Psoas muscle (tissue), 8 donors: ENCODE data around the gene HSF4. TPM values are rescaled to one million over a fixed set of nuclear protein-coding genes. Genes with fewer than 3 reads are reported as not detected.

Source experiments
- ATAC-seq, 4 donors: fragments of 200-7000 bp; cut with Tn5 transposase; one replicate each; pipeline ENCODE4 v1.9.1; 2020; ENCODE audit warnings: moderate library complexity in 3 of 4, mild to moderate bottlenecking in 2 of 4
- DNase-seq, 2 donors: peaks; one replicate each; pipeline ENCODE4 v3.0.0-alpha.2; 2020
- H3K27ac ChIP-seq: fragments of 200-600 bp; one replicate; pipeline ENCODE4 v1.8.0; 2022
- H3K27me3 ChIP-seq, 3 donors: fragments of 200-600 bp in 1 of 3; one replicate each; pipeline versions ENCODE4 v1.6.1 to v1.8.0; 2013 to 2022; ENCODE audit warnings: low read length in 2 of 3, mild to moderate bottlenecking in 2 of 3, moderate library complexity in 1 of 3; ENCODE audit not compliant: insufficient read depth in 3 of 3
- H3K36me3 ChIP-seq, 2 donors: fragments of 200-600 bp in 1 of 2; one replicate each; pipeline versions ENCODE4 v1.6.1 to v1.8.0; 2013 to 2022; ENCODE audit warnings: low read depth in 1 of 2, mild to moderate bottlenecking in 1 of 2, moderate library complexity in 1 of 2; ENCODE audit not compliant: insufficient read depth in 1 of 2
- H3K4me1 ChIP-seq: fragments of 200-600 bp; one replicate; pipeline ENCODE4 v1.8.0; 2022
- H3K4me3 ChIP-seq: fragments of 200-600 bp; one replicate; pipeline ENCODE4 v1.8.0; 2022; ENCODE audit warnings: mild to moderate bottlenecking
- H3K9me3 ChIP-seq: fragments of 200-600 bp; one replicate; pipeline ENCODE4 v1.8.0; 2022
- CTCF ChIP-seq: fragments of 200-600 bp; IDR thresholded peaks from one replicate; pipeline ENCODE4 v1.8.0; 2022; ENCODE audit warnings: antibody characterized with exemption
- WGBS, 3 donors: extraction: QIAGEN DNeasy Blood & Tissue Kit; methylation state at CpG; one replicate each; pipeline versions ENCODE4 v1.1.6 to v1.1.7; 2013; 5-methylcytosine and 5-hydroxymethylcytosine counted together
- intact Hi-C, 2 donors: fragments of 100-400 bp; cut with DNase I; formaldehyde crosslinking; loops; one replicate each; pipeline versions ENCODE4 v1.11.0 to v1.14.2; 2022
- polyA plus RNA-seq, 3 donors: library from polyadenylated mRNA; stranded (reverse); fragments of 200-250 nt; gene quantifications; one replicate each; pipeline ENCODE4 v1.2.3, GENCODE V29; 2013
- total RNA-seq, 4 donors: library from RNA; stranded (reverse); fragmentation: NEBNext Ultra II Directional in 2 of 4; extraction: Animal tissue kit (Norgen Biotek cat#: 25700) in 2 of 4; gene quantifications; one replicate each; pipeline versions ENCODE4 v1.2.1 to v1.2.4, GENCODE V29; 2021 to 2023
- donor health status: healthy with polysubstance abuse.
- donor health status: DM: no; HTN: no; CAD: no; lungs with moderate emphysema.
- donor health status: Bipolar disorder and iron deficiency.
- donor health status: healthy.
- donor health status: DM: yes; HTN: yes; CAD: no.
- donor health status: DM: no; HTN: no; CAD: no.
- donor health status: DM: no; HTN: no; CAD: no.
- donor health status: DM: yes; HTN: yes; CAD: no.

Gene HSF4
- total and polyA plus RNA-seq, 7 donors = 15.1 to 97.3 (median 47.8) TPM

- no peaks in the 10 kb centered on the region for H3K9me3 ChIP-seq
- TF ChIP-seq CTCF = no peak
- no peak overlapping the region for H3K27ac ChIP-seq
- intact Hi-C loops = loop anchor here (5.0 kb wide), 5 partner anchors 40 to 265 kb away; partner anchors contain the start of gene CES3 (in 1 of the 2)
- 61 to 65% (median 63%) methylated on average over 7 of the region's 7 CpGs for WGBS, 3 donors
- DNase-seq (no peak), ATAC-seq (no peak)
- H3K27me3 ChIP-seq = no peaks in the 10 kb centered on the region
- H3K4me1 ChIP-seq = peaks cover 21% of the 10 kb centered on the region
- H3K4me3 ChIP-seq = no peak overlapping the region
- H3K36me3 ChIP-seq = no peaks in the 10 kb centered on the region
Observed at GRCh38 chr16:67157106-67157748, 7.3 kb upstream of the HSF4 start.

GRCh38 chr16:67157892-67158635 is 6.5 kb upstream of the HSF4 start:
- H3K27ac ChIP-seq = no peak overlapping the region

GRCh38 chr16:67158637-67159600 is 5.6 kb upstream of the HSF4 start:
- no peaks in the 10 kb centered on the region for H3K36me3 ChIP-seq
- no peaks in the 10 kb centered on the region for H3K27me3 ChIP-seq
- H3K9me3 ChIP-seq = no peaks in the 10 kb centered on the region
- H3K4me1 ChIP-seq = peaks cover 38% of the 10 kb centered on the region
- H3K27ac ChIP-seq = peak overlapping the region; percentile 93
- DNase-seq (peak in 1 of 2 donors; percentile 73), ATAC-seq (no peak)
- no peak for TF ChIP-seq CTCF
- peak overlapping the region; percentile 93 for H3K4me3 ChIP-seq
- intact Hi-C loops = loop anchor here (5.0 kb wide), 5 partner anchors 42 to 267 kb away; partner anchors contain the start of gene CES3 (in 1 of the 2)
- WGBS, 3 donors = 9 to 13% (median 12%) methylated on average over 33 to 34 of the region's 34 CpGs

More at GRCh38 chr16:67157892-67158635, 6.5 kb upstream of the HSF4 start:
- no peaks in the 10 kb centered on the region for H3K36me3 ChIP-seq
- peaks cover 30% of the 10 kb centered on the region for H3K4me1 ChIP-seq
- H3K27me3 ChIP-seq = no peaks in the 10 kb centered on the region
- H3K4me3 ChIP-seq = no peak overlapping the region
- DNase-seq (no peak), ATAC-seq (no peak)
- intact Hi-C loops = loop anchor here (5.0 kb wide), 5 partner anchors 41 to 266 kb away; partner anchors contain the start of gene CES3 (in 1 of the 2)
- WGBS, 3 donors = 77 to 83% (median 82%) methylated on average over 7 of the region's 7 CpGs
- no peaks in the 10 kb centered on the region for H3K9me3 ChIP-seq
- TF ChIP-seq CTCF = no peak

GRCh38 chr16:67161595-67162058 is 2.9 kb upstream of the HSF4 start:
- Histone ChIP-seq H3K27ac (peak overlapping the region; percentile 93), H3K9me3 (no peaks in the 10 kb centered on the region), H3K27me3 (no peaks in the 10 kb centered on the region), H3K4me3 (peak overlapping the region; percentile 93), H3K4me1 (peaks cover 38% of the 10 kb centered on the region), H3K36me3 (peaks cover 0 to 5% of the 10 kb centered on the region in 2 donors)
- peak in 1 of 2 donors; percentile 80 for DNase-seq
- intact Hi-C loops = no loop called here
- ATAC-seq = peak; percentile 28 to 46 (median 37)
- 19 to 26% (median 23%) methylated on average over 25 of the region's 25 CpGs for WGBS, 3 donors
- TF ChIP-seq CTCF = no peak
